TTC549 (cell line): Measurements from ENCODE around the gene ZNF770.
"Not testable (repeated sequence)": the region's sequence is repeated elsewhere in the genome, so short reads cannot be mapped to it uniquely, and the experiment has no call there.

Source experiments
- FAIRE-seq: peaks from 2 replicates; lab custom pipeline; 2012; peaks lifted over from hg19 to GRCh38; lab: Jason Lieb, UNC

ZNF770 gene

GRCh38 chr15:34976073-34976472 is 12.0 kb downstream of the ZNF770 start:
- no peak for FAIRE-seq

GRCh38 chr15:34973512-34973911 is 14.6 kb downstream of the ZNF770 start:
- no peak for FAIRE-seq

DNA sequence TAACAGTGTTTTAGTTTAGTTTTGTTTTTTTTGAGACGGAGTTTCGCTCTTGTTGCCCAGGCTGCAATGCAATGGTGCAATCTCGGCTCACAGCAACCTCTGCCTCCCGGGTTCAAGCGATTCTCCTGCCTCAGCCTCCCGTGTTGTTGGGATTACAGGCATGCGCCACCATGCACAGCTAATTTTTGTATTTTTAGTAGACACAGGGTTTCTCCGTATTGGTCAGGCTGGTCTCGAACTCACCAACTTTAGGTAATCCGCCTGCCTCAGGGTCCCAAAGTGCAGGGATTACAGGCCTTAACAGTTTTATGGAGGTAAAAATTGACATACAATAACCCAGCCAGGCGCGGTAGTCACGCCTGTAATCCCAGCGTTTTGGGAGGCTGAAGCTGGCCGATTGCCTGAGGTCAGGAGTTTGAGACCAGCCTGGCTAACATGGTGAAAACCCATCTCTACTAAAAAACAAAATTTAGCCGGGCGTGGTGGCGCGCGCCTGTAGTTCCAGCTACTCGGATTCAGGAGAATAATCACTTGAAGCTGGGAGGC is 17.9 kb downstream of the ZNF770 start:
- FAIRE-seq: not testable (repeated sequence)

GRCh38 chr15:34969340-34970097 is 18.6 kb downstream of the ZNF770 start, which contains the start of gene AQR:
TSS of gene AQR (minus strand) at chr15:34969742. CDS start at chr15:34969613, 129 bp downstream.
- FAIRE-seq: peak; percentile 80

DNA sequence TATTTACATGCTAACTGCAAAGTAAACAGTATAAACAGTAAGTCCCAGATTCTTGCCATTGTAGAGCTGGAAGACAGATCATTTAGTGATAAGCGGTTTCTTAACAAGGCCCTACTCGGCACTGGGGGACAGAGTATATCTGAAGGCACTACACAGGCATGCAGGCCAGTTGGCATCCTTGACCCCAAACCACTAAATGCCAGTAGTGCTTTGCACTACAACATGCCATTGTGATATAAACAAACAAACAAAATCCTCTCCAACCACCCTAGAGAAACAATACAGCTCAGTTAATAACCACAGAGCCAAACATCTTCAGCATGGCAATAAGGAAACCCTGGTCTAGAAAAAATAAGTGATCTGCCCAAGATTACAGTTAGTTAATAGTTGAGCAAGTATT is 23.8 kb downstream of the ZNF770 start:
- FAIRE-seq: no peak

- FAIRE-seq: no peak
Measured at GRCh38 chr15:34953851-34954250, 34.2 kb downstream of the ZNF770 start.

DNA sequence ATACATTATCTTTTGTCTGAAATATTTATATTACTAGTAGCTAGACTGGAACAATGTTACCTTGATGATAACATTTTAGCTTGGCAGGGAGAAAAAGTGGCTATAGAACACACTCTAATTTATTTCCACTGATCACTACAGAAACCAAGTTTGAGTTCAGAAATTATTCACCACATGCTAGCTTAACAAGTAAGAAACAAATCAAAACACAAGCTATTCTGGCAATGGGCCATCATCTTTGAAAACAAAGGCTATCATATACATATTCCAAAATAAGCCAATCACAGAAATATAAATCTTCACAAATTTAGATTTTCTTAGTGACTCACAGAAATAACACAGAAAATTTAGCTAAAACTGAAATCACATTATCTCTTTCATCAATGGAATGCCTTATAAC is 35.6 kb downstream of the ZNF770 start:
- no peak for FAIRE-seq

DNA sequence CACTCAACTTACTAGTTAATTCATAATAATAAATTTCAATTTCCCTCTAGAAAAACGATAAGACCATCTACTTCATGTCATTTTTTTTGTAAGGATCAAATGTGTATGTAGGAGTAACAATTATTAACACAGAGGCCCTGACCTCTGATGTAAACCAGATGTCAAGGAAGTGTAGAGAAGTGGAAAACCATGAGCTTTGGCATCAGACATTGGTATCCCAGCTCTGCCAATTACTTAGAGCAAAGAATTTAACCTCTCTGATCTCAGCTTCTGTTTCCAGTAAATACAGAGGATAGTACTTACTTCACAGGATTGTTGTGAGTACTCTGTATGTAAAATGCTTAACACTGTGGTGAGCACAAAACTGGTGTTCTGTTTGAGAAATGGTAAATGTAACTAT is 36.1 kb downstream of the ZNF770 start:
- FAIRE-seq: no peak

GRCh38 chr15:34944936-34945335 is 43.2 kb downstream of the ZNF770 start:
- no peak for FAIRE-seq

DNA sequence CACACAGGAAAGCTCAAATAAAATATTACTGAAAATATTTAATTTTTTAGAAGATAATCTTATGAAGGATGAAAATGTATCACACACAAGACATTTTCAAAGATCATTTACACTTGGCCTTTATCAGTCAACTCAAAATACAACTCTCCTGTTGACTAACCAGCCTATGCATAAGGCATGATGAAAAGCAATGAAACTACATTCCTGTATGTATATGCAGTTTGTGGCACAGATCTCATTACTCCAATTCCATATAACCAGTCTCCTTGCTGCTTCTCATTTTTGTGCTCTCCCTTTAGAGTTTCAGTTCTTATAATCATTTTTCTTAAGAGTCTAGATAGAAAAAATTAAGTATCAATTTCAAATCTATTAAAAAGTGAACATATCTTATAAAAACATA is 44.4 kb downstream of the ZNF770 start:
- FAIRE-seq: no peak

GRCh38 chr15:34943264-34943663 is 44.8 kb downstream of the ZNF770 start:
- not testable (repeated sequence) for FAIRE-seq

GRCh38 chr15:34942363-34942762 is 45.7 kb downstream of the ZNF770 start:
- FAIRE-seq: no peak

- FAIRE-seq: no peak
Measured at GRCh38 chr15:34941831-34942230, 46.3 kb downstream of the ZNF770 start.

DNA sequence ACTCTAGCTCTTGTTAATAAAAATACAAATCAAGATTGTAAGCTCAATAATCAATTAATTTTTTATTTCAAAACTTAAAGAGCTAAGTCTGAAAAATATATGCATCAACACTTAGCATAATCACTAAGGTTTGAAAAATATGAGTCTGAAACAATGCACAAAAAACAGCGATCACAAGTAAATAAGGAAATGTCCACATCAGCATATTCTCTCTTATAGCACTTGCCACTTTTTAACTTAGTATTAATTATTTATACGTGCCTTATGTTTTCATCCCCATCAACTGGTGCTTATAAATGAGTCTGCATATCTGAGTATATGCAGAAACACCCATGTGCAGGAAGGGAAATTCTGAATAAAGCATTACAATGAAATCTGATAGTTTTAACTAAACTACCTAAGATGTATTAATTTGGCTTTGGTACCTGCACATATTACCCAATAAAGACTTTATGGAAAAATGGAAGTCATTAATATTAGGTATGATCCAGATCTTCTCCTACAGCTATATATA is 46.8 kb downstream of the ZNF770 start:
- FAIRE-seq: peak; percentile 36

- no peak for FAIRE-seq
Measured at GRCh38 chr15:34933432-34933975, 54.6 kb downstream of the ZNF770 start.

GRCh38 chr15:34928349-34928748 is 59.7 kb downstream of the ZNF770 start:
- FAIRE-seq: not testable (repeated sequence)
